Activated T-cell treated with anti-CD3 and anti-CD28 coated beads, Interleukin-2, amount 50 U/mL, for 48 hours (primary cell): ENCODE measurements around the gene CST1.

Experiments used
- DNase-seq, 2 experiments: peaks; one replicate each; pipeline ENCODE4 v3.0.0-alpha.2; 2020

Gene CST1

DNA sequence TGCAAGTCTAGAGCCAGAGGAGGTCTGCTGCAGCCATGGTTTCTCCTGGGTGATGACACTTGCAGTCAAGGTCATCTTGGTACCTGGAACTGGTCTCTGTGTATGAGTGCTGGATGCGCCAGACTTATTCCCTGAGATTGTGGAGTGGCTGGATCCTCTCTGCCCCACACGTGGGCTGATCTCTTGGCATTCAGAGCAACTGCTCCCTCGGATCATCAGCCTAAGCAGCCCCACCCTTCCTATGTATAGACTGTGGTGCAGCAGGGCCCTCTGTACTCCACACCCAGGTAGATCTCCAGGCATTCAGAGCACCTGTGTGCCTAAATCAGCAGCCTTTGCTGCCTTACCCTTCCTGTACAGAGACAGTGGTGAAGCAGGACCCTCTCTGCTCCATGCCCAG lies 49.8 kb downstream of the CST1 start:
- DNase-seq, result no peak

DNA sequence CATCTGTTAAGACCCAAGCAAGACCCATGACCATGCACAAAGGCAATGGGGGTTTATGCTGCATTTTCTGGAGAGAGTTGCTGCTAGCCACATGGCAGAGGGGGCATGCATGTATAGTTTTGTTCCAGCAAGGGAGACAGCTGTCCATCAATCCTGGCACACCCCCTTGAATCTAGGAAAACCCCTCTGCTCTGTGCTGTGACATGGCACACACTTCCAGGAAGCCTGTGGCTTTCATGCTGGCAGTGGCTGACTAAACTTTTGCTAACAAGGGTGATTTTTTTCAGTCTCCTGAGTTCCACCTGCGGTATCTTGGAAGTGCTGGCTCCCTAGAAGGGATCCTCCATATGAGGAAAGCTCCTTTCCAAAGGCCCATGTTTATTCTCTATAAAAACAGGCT lies 52.8 kb downstream of the CST1 start:
- no peak for DNase-seq
